A673 (cell line): Measurements from ENCODE around the gene BCL2L12.

Experiments
- CTCF ChIP-seq: fragments of 300-800, 200-600 bp; sonication (generic); conservative IDR thresholded peaks from 2 replicates; pipeline ENCODE4 v1.5.1; 2017; ENCODE audit warnings: low read depth, mild to moderate bottlenecking, antibody characterized with exemption, low read length, moderate library complexity, mixed read lengths
- EZH2 ChIP-seq: fragments of 200-600 bp; sonication (generic); IDR thresholded peaks from 2 replicates; pipeline ENCODE4 v1.6.1; 2017; ENCODE audit warnings: borderline replicate concordance, low read depth, mild to moderate bottlenecking, mixed read lengths, antibody characterized with exemption, low read length; ENCODE audit not compliant: poor library complexity, severe bottlenecking

DNA sequence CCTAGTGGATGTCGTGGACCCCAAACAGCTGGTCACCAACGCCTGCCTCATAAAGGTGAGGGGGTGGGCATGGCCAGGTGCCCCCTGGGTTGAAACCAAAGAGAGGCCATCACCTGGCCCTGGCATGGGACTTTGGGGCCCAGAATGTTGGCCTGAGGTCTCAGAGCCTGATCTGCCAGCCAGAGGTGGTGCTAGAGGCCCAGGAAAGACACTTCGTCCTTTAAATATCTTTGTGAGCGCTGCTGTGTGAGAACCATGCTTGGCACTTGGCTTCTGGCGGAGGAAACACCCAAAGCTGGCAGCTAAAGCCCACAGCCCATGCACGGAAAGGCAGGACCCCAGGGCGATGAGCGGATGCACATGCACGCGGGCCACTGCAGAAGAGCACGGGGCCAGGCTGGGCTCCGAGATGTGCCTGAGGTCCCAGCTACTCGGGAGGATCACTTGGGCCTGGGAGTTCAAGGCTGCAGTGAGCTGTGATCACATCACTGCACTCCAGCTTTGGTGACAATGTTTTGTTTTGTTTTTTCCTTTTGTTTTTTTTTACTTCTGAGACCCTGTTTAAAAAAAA is 19.3 kb downstream of the BCL2L12 start:
- TF ChIP-seq CTCF (no peak), EZH2 (no peak)
